ENCODE data around the gene ST8SIA5. TPM values are rescaled to one million over a fixed set of nuclear protein-coding genes. Genes with fewer than 3 reads are reported as not detected.

ST8SIA5 gene
- total and polyA plus RNA-seq, 2 donors (not counting 1 experiment from before 2014, with no cell fraction given), result under 0.01 to 0.01 TPM

GRCh38 chr18:46772357-46772756 is 15.5 kb upstream of the ST8SIA5 start:
- Histone ChIP-seq H3K27me3 (ENCODE audit: control insufficient read depth, insufficient read depth, low read length) (no peaks in the 10 kb centered on the region), H3K9ac (ENCODE audit: insufficient read depth, low read length) (no peak overlapping the region), H3K9me3 (ENCODE audit: control insufficient read depth, insufficient read depth, low read depth, low read length) (no peaks in the 10 kb centered on the region), H2AFZ (ENCODE audit: low read length) (no peak overlapping the region), H3K79me2 (ENCODE audit: control insufficient read depth, insufficient read depth, low read length) (no peaks in the 10 kb centered on the region), H4K20me1 (ENCODE audit: control insufficient read depth, extremely low read depth, insufficient read depth, low read length) (no peaks in the 10 kb centered on the region), H3K4me1 (ENCODE audit: control insufficient read depth, extremely low read depth, insufficient read depth, low read length) (no peaks in the 10 kb centered on the region), H3K4me2 (ENCODE audit: extremely low read depth, insufficient read depth, low read length) (no peak overlapping the region), H3K4me3 (replicated peaks in 1 of 4; ENCODE audit: control extremely low read depth in 1 of 4, insufficient read depth in 1 of 4, low read depth in 3 of 4, low read length in 4 of 4) (no peak overlapping the region), H3K27ac (ENCODE audit: insufficient read depth, low read length) (no peak overlapping the region), H3K36me3 (ENCODE audit: control insufficient read depth, insufficient read depth, low read length) (no peaks in the 10 kb centered on the region)
- DNase-seq (ENCODE audit: low read depth in 2 of 2), result no peak
- TF ChIP-seq EZH2 (IDR thresholded peaks at IDR 0.05; ENCODE audit: low read length, missing control alignments), result no peak

- peak in 1 of 2 donors; percentile 33 for DNase-seq (ENCODE audit: low read depth in 2 of 2)
- Histone ChIP-seq H3K9me3 (ENCODE audit: control insufficient read depth, insufficient read depth, low read depth, low read length) (no peaks in the 10 kb centered on the region), H3K4me3 (replicated peaks in 1 of 4; ENCODE audit: control extremely low read depth in 1 of 4, insufficient read depth in 1 of 4, low read depth in 3 of 4, low read length in 4 of 4) (no peak overlapping the region), H3K79me2 (ENCODE audit: control insufficient read depth, insufficient read depth, low read length) (no peaks in the 10 kb centered on the region), H3K36me3 (ENCODE audit: control insufficient read depth, insufficient read depth, low read length) (no peaks in the 10 kb centered on the region), H3K27ac (ENCODE audit: insufficient read depth, low read length) (no peak overlapping the region), H3K4me1 (ENCODE audit: control insufficient read depth, extremely low read depth, insufficient read depth, low read length) (no peaks in the 10 kb centered on the region), H3K9ac (ENCODE audit: insufficient read depth, low read length) (no peak overlapping the region), H2AFZ (ENCODE audit: low read length) (no peak overlapping the region), H3K4me2 (ENCODE audit: extremely low read depth, insufficient read depth, low read length) (no peak overlapping the region), H4K20me1 (ENCODE audit: control insufficient read depth, extremely low read depth, insufficient read depth, low read length) (no peaks in the 10 kb centered on the region), H3K27me3 (ENCODE audit: control insufficient read depth, insufficient read depth, low read length) (no peaks in the 10 kb centered on the region)
- TF ChIP-seq EZH2 (IDR thresholded peaks at IDR 0.05; ENCODE audit: low read length, missing control alignments), result no peak
These were observed 14.3 kb upstream of the ST8SIA5 start for GRCh38 chr18:46771141-46771540.

DNA sequence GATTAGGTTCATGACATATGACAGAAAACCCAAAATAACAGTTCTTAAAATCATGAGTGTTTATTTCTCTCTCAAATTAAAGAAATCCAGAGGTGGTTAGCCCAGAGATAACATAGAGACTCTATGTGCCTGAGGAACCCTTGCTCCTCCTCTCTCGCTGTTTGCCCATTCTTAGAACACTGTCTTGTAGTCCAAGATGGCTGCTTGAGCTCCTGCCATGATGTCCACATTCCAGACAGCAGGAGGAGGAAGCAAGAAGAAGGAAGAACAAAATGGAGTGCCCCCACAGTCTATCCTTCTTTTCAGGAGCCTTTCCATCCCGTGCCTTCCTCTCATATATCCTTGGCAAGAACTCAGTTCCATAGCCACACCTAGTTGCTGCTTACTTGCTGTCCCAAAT is 13.9 kb upstream of the ST8SIA5 start:
- Histone ChIP-seq H3K4me3 (replicated peaks in 1 of 4; ENCODE audit: control extremely low read depth in 1 of 4, insufficient read depth in 1 of 4, low read depth in 3 of 4, low read length in 4 of 4) (no peak overlapping the region), H3K4me2 (ENCODE audit: extremely low read depth, insufficient read depth, low read length) (no peak overlapping the region), H3K9me3 (ENCODE audit: control insufficient read depth, insufficient read depth, low read depth, low read length) (no peaks in the 10 kb centered on the region), H3K79me2 (ENCODE audit: control insufficient read depth, insufficient read depth, low read length) (no peaks in the 10 kb centered on the region), H3K36me3 (ENCODE audit: control insufficient read depth, insufficient read depth, low read length) (no peaks in the 10 kb centered on the region), H4K20me1 (ENCODE audit: control insufficient read depth, extremely low read depth, insufficient read depth, low read length) (no peaks in the 10 kb centered on the region), H3K27me3 (ENCODE audit: control insufficient read depth, insufficient read depth, low read length) (no peaks in the 10 kb centered on the region), H2AFZ (ENCODE audit: low read length) (no peak overlapping the region), H3K9ac (ENCODE audit: insufficient read depth, low read length) (no peak overlapping the region), H3K4me1 (ENCODE audit: control insufficient read depth, extremely low read depth, insufficient read depth, low read length) (no peaks in the 10 kb centered on the region), H3K27ac (ENCODE audit: insufficient read depth, low read length) (no peak overlapping the region)
- TF ChIP-seq EZH2 (IDR thresholded peaks at IDR 0.05; ENCODE audit: low read length, missing control alignments) (no peak), CTCF (conservative IDR thresholded peaks at IDR 0.05 in 1 of 2, IDR thresholded peaks at IDR 0.05 in 1 of 2; ENCODE audit: low read depth in 1 of 2, low read length in 2 of 2) (no peak)
- no peak for DNase-seq (ENCODE audit: low read depth in 2 of 2)

DNA sequence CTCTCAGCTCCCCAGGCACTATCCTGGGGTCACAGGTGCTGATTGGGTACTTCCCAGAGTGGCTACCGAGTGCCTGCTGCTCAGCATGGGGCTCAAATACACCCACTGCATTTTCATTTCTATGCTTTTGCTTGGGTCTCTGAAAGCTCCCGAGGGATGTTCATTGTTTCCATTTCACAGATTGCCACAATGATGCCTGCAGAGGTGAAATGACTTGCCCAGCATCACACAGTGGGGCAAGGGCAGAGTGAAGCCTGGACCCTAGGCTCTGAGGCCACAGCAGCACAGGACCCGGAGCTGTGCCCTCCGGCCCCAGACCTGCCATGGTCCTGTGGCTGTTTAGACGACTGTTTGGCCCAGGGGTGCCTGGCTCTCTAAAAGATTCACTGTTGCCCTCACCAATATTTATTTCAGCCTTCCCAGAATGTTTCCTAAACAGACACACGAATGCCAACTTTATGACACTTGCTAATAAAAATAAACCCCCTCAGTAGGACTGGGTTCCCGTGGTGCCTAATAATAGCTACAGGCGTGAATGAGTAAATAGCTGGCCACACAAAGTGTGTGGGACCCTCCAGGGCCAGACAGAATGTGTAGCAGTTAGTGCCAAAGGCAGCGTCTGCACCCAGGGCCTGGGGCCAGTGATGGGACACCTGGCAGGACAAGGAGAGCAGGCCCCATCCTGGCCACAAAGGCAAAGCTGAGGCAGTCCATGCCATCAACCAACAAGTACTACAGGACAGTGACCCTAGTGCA is 11.5 kb upstream of the ST8SIA5 start:
- Histone ChIP-seq H3K27me3 (ENCODE audit: control insufficient read depth, insufficient read depth, low read length) (no peaks in the 10 kb centered on the region), H3K4me2 (ENCODE audit: extremely low read depth, insufficient read depth, low read length) (no peak overlapping the region), H3K79me2 (ENCODE audit: control insufficient read depth, insufficient read depth, low read length) (no peaks in the 10 kb centered on the region), H4K20me1 (ENCODE audit: control insufficient read depth, extremely low read depth, insufficient read depth, low read length) (no peaks in the 10 kb centered on the region), H2AFZ (ENCODE audit: low read length) (no peak overlapping the region), H3K4me1 (ENCODE audit: control insufficient read depth, extremely low read depth, insufficient read depth, low read length) (no peaks in the 10 kb centered on the region), H3K27ac (ENCODE audit: insufficient read depth, low read length) (no peak overlapping the region), H3K9me3 (ENCODE audit: control insufficient read depth, insufficient read depth, low read depth, low read length) (no peaks in the 10 kb centered on the region), H3K9ac (ENCODE audit: insufficient read depth, low read length) (no peak overlapping the region), H3K36me3 (ENCODE audit: control insufficient read depth, insufficient read depth, low read length) (no peaks in the 10 kb centered on the region), H3K4me3 (replicated peaks in 1 of 4; ENCODE audit: control extremely low read depth in 1 of 4, insufficient read depth in 1 of 4, low read depth in 3 of 4, low read length in 4 of 4) (no peak overlapping the region)
- DNase-seq (ENCODE audit: low read depth in 2 of 2), result no peak
- TF ChIP-seq CTCF (conservative IDR thresholded peaks at IDR 0.05 in 1 of 2, IDR thresholded peaks at IDR 0.05 in 1 of 2; ENCODE audit: low read depth in 1 of 2, low read length in 2 of 2), result no peak
- no peak for TF ChIP-seq EZH2 (IDR thresholded peaks at IDR 0.05; ENCODE audit: low read length, missing control alignments)

All from fibroblast of lung (primary cell).